Stomach (tissue), 9 donors: Measurements from ENCODE around the gene MYBBP1A. TPM values are rescaled to one million over a fixed set of nuclear protein-coding genes. Genes with fewer than 3 reads are reported as not detected.

Source experiments
- DNase-seq, 2 donors: peaks; one replicate each; pipeline versions ENCODE4 v3.0.0 to v3.0.0-alpha.2; 2013 to 2019
- H3K27ac ChIP-seq, 5 donors: fragments of 200-600 bp in 4 of 5; sonication (generic) in 4 of 5; one replicate each; pipeline ENCODE4 v1.5.1; 2013 to 2019; ENCODE audit warnings: mild to moderate bottlenecking in 1 of 5, moderate library complexity in 1 of 5
- H3K27me3 ChIP-seq, 3 donors: fragments of 200-600 bp; sonication (generic); one replicate each; pipeline ENCODE4 v1.5.1; 2017 to 2019; ENCODE audit warnings: mixed run types in 1 of 3
- H3K36me3 ChIP-seq, 4 donors: fragments of 200-600 bp; sonication (generic); 1 replicate in 3 of 4; 2 replicates in 1 of 4; pipeline ENCODE4 v1.5.1; 2016 to 2019
- H3K4me1 ChIP-seq, 4 donors: fragments of 200-600 bp; sonication (generic); one replicate each; pipeline ENCODE4 v1.5.1; 2016 to 2019
- H3K4me3 ChIP-seq, 4 donors: fragments of 200-600 bp; sonication (generic) in 3 of 4; one replicate each; pipeline ENCODE4 v1.5.1; 2016 to 2019; ENCODE audit warnings: mild to moderate bottlenecking in 1 of 4
- H3K9me3 ChIP-seq, 4 donors: fragments of 200-600 bp; sonication (generic); one replicate each; pipeline ENCODE4 v1.5.1; 2016 to 2019
- EP300 ChIP-seq: sonication (generic); formaldehyde crosslinking; IDR thresholded peaks from one replicate; pipeline ENCODE4 v1.6.1; 2017; ENCODE audit warnings: antibody characterized with exemption
- POLR2A ChIP-seq, 4 donors: fragments of 450-650 bp; IDR thresholded peaks; one replicate each; pipeline ENCODE4 v1.6.1; 2016; ENCODE audit warnings: antibody characterized with exemption in 4 of 4, control low read depth in 2 of 4, mild to moderate bottlenecking in 1 of 4, moderate library complexity in 1 of 4
- POLR2AphosphoS5 ChIP-seq, 3 donors: sonication (generic); formaldehyde crosslinking; IDR thresholded peaks; one replicate each; pipeline ENCODE4 v1.6.1; 2016; ENCODE audit warnings: antibody characterized with exemption in 3 of 3
- WGBS, 5 donors: extraction: QIAGEN DNeasy Blood & Tissue Kit in 3 of 5; methylation state at CpG; one replicate each; pipeline versions ENCODE4 v1.1.5 to v1.1.7; 2013 to 2018; 5-methylcytosine and 5-hydroxymethylcytosine counted together
- intact Hi-C: fragments of 100-400 bp; cut with DNase I; formaldehyde crosslinking; loops from one replicate; pipeline ENCODE4 v1.15.1; 2023; ENCODE audit warnings: low total_unique reads
- polyA plus RNA-seq, 3 donors: library from polyadenylated mRNA; stranded (reverse); fragments of 200-250 nt; gene quantifications; one replicate each; pipeline ENCODE4 v1.2.3, GENCODE V29; 2013
- total RNA-seq, 5 donors: library from RNA; depleted of rRNA; stranded (reverse); fragments of >200 nt; gene quantifications; one replicate each; pipeline versions ENCODE4 v1.1.0 to v1.2.3, GENCODE V29; 2014 to 2016
- TF ChIP-seq, protein P1 (sequence below), 7 experiments: fragments of 450-650 bp in 4 of 7; fragments of 200-600 bp in 3 of 7; sonication (generic) in 3 of 7; IDR thresholded peaks; one replicate each; pipeline ENCODE4 v1.5.1; 2016 to 2019; ENCODE audit warnings: antibody characterized with exemption in 7 of 7, control low read depth in 2 of 7, mild to moderate bottlenecking in 1 of 7
- donor health status: healthy with polysubstance abuse.
- donor health status: Bipolar disorder and iron deficiency.
- donor health status: healthy.

MYBBP1A gene
- total and polyA plus RNA-seq, 8 donors: 14.1 to 237 (median 44.5) TPM

GRCh38 chr17:4537451-4538235 is 17.5 kb downstream of the MYBBP1A start:
- no peak overlapping the region for H3K4me3 ChIP-seq
- 61 to 76% (median 65%) methylated on average over 12 to 19 of the region's 19 CpGs for WGBS, 5 donors
- H3K36me3 ChIP-seq: peaks cover 29 to 67% (median 56%) of the 10 kb centered on the region in 4 donors
- intact Hi-C loops: no loop called here
- TF ChIP-seq POLR2AphosphoS5 (IDR thresholded peaks at IDR 0.05) (no peak), EP300 (no peak), POLR2A (IDR thresholded peaks at IDR 0.05) (no peak)
- TF ChIP-seq, protein P1, sequence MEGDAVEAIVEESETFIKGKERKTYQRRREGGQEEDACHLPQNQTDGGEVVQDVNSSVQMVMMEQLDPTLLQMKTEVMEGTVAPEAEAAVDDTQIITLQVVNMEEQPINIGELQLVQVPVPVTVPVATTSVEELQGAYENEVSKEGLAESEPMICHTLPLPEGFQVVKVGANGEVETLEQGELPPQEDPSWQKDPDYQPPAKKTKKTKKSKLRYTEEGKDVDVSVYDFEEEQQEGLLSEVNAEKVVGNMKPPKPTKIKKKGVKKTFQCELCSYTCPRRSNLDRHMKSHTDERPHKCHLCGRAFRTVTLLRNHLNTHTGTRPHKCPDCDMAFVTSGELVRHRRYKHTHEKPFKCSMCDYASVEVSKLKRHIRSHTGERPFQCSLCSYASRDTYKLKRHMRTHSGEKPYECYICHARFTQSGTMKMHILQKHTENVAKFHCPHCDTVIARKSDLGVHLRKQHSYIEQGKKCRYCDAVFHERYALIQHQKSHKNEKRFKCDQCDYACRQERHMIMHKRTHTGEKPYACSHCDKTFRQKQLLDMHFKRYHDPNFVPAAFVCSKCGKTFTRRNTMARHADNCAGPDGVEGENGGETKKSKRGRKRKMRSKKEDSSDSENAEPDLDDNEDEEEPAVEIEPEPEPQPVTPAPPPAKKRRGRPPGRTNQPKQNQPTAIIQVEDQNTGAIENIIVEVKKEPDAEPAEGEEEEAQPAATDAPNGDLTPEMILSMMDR (IDR thresholded peaks at IDR 0.05): no peak
- peaks cover 0 to 9% (median 0%) of the 10 kb centered on the region in 3 donors for H3K27me3 ChIP-seq
- no peaks in the 10 kb centered on the region for H3K9me3 ChIP-seq
- peaks cover 47 to 86% (median 75%) of the 10 kb centered on the region in 4 donors for H3K4me1 ChIP-seq
- no peak for DNase-seq
- H3K27ac ChIP-seq: peak overlapping the region; percentile 25 to 77 (median 65)

DNA sequence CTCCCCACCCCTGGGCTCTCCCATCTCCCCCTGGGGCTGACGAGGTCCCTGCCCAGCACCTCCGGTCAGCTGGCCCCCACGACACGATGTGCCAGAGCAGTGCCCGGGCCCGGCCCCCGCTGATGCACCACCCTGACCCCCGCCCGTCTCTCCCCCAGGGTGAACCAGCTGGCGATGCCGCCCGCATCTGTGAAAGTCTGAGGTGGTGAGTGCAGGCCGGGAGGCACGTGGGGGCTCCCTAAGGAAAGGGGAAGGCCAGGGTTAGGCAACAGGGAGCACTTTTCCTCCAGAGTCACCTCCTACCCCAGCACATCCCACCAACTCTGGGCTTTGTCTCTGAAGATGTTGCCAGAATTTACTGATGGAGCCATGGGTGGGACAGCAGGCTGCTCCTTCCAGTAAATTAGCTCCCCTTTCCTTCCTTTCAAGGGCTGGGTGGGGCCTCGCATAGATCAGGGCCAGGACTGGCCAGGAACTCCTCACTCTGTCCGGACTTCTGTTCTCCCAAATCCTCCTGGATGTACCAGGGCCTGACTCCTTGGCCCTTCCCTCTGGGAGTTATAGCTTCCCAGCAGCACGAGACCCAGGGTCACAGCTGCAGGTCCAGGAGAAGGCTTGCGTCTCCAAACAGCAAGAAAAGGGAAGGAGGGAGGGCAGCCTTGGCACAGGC is 18.3 kb downstream of the MYBBP1A start:
- intact Hi-C loops: no loop called here
- peaks cover 47 to 86% (median 75%) of the 10 kb centered on the region in 4 donors for H3K4me1 ChIP-seq
- TF ChIP-seq POLR2AphosphoS5 (IDR thresholded peaks at IDR 0.05) (no peak), POLR2A (IDR thresholded peaks at IDR 0.05) (no peak), EP300 (no peak)
- TF ChIP-seq, protein P1 (IDR thresholded peaks at IDR 0.05): no peak
- no peak for DNase-seq
- H3K27ac ChIP-seq: peak overlapping the region; percentile 3 to 77 (median 65)
- WGBS, 5 donors: 42 to 68% (median 63%) methylated on average over 15 to 18 of the region's 18 CpGs
- peaks cover 0 to 9% (median 0%) of the 10 kb centered on the region in 3 donors for H3K27me3 ChIP-seq
- no peaks in the 10 kb centered on the region for H3K9me3 ChIP-seq
- no peak overlapping the region for H3K4me3 ChIP-seq
- H3K36me3 ChIP-seq: peaks cover 22 to 67% (median 51%) of the 10 kb centered on the region in 4 donors

DNA sequence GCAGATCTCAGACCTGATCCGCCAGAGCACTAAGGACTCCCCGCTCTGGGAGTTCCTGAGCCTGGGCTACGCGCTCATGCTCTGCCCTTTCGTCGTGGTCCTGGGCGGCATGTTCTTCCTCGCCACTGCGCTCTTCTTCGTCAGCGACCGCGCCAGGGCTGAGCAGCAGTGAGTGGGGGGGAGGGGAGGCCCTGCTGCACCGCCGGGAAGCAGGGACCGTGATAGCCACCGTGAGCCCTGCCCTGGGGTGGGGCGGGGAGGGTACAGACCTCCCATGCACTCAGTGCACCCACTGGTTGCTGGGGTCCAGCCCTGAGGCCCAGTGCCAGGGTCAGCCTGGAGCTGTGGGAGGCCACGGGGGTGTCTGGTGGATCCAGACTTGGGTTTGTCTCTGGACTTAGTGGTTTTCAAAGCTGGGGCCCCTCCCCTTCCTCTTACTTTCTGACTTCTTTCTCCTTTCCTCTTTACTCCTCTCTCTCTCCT is 18.9 kb downstream of the MYBBP1A start:
- Histone ChIP-seq H3K4me3 (peak overlapping the region in 1 of 4 donors; percentile 13), H3K27me3 (peaks cover 0 to 9% (median 0%) of the 10 kb centered on the region in 3 donors), H3K4me1 (peaks cover 41 to 86% (median 70%) of the 10 kb centered on the region in 4 donors), H3K27ac (peak overlapping the region in 4 of 5 donors; percentile 58 to 77 (median 68)), H3K36me3 (peaks cover 19 to 63% (median 46%) of the 10 kb centered on the region in 4 donors), H3K9me3 (no peaks in the 10 kb centered on the region)
- no peak for TF ChIP-seq POLR2A (IDR thresholded peaks at IDR 0.05)
- TF ChIP-seq, protein P1 (IDR thresholded peaks at IDR 0.05): no peak
- TF ChIP-seq POLR2AphosphoS5 (IDR thresholded peaks at IDR 0.05): no peak
- TF ChIP-seq EP300: no peak
- intact Hi-C loops: no loop called here
- no peak for DNase-seq
- 55 to 72% (median 65%) methylated on average over 3 to 19 of the region's 19 CpGs for WGBS, 5 donors

DNA sequence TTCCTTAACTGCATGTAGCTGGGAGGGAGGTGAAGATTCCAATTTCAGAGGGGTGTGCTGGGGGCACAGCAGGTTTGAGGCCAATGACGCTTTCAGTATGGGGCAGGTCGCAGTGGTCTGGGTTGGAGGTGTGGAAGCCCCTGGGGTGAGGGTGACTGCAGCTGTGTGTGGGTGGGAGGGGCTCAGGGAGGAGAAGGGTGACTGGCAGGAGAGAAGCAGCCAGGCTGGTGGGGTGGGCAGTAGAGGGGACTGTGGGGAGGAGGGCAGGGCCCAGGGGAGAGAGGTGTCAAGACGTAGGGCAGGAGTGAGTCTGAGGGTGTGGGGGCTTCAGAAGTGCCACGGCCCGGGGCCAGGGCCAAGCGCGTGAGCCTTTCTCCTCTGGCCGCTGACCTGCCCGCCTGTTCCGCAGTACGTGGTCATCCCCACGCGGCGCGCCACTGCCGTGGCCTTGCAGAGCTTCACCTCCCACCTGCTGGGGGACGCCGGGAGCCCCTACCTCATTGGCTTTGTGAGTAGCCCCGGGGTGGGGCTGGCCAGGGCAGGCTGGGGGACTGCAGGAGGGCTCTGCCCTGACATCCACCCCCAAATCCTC is 19.4 kb downstream of the MYBBP1A start:
- H3K27ac ChIP-seq: peak overlapping the region; percentile 10 to 77 (median 70)
- peaks cover 0 to 9% (median 0%) of the 10 kb centered on the region in 3 donors for H3K27me3 ChIP-seq
- 63 to 89% (median 77%) methylated on average over 11 to 19 of the region's 19 CpGs for WGBS, 5 donors
- peaks cover 19 to 61% (median 43%) of the 10 kb centered on the region in 4 donors for H3K36me3 ChIP-seq
- peaks cover 36 to 83% (median 66%) of the 10 kb centered on the region in 4 donors for H3K4me1 ChIP-seq
- DNase-seq: no peak
- no peak for TF ChIP-seq POLR2A (IDR thresholded peaks at IDR 0.05)
- TF ChIP-seq EP300: no peak
- TF ChIP-seq, protein P1 (IDR thresholded peaks at IDR 0.05): no peak
- no peak for TF ChIP-seq POLR2AphosphoS5 (IDR thresholded peaks at IDR 0.05)
- H3K9me3 ChIP-seq: no peaks in the 10 kb centered on the region
- H3K4me3 ChIP-seq: no peak overlapping the region
- intact Hi-C loops: no loop called here
